Kidney glomerular epithelial cell (primary cell): ENCODE measurements around the gene UTP25.
"Not testable (repeated sequence)": the region's sequence is repeated elsewhere in the genome, so short reads cannot be mapped to it uniquely, and the experiment has no call there.

ENCODE experiments used
- DNase-seq: peaks from one replicate; lab custom pipeline; 2025; lab: John Stamatoyannopoulos, UW

UTP25 gene

GRCh38 chr1:209895709-209896108 lies 67.9 kb downstream of the UTP25 start:
- DNase-seq: peak; percentile 93

GRCh38 chr1:209896346-209896745 lies 68.6 kb downstream of the UTP25 start:
- DNase-seq: no peak

DNA sequence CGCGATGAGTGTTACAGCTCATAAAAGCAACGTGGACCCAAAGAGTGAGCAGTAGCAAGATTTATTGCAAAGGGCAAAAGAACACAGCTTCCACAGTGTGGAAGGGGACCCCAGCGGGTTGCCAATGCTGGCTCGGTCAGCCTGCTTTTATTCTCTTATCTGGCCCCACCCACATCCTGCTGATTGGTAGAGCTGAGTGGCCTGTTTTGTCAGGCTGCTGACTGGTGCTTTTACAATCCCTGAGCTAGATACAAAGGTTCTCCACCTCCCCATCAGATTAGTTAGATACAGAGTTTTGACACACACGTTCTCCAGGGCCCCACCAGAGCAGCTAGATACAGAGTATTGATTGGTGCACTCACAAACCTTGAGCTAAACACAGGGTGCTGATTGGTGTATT lies 70.5 kb downstream of the UTP25 start:
- not testable (repeated sequence) for DNase-seq

DNA sequence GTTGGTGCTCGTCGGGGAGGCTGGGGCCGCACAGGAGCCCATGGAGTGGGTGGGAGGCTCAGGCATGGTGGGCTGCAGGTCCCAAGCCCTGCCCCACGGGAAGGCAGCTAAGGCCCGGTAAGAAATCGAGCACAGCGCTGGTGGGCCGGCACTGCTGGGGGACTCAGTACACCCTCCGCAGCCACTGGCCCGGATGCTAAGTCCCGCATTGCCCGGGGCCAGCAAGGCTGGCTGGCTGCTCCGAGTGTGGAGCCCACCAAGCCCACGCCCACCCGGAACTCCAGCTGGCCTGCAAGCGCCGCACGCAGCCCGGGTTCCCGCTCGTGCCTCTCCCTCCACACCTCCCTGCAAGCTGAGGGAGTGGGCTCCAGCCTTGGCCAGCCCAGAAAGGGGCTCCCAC lies 71.1 kb downstream of the UTP25 start:
- DNase-seq: not testable (repeated sequence)

GRCh38 chr1:209899948-209900347 lies 72.2 kb downstream of the UTP25 start:
- DNase-seq: no peak

GRCh38 chr1:209900734-209901133 lies 73.0 kb downstream of the UTP25 start:
- peak; percentile 48 for DNase-seq

GRCh38 chr1:209901211-209901610 lies 73.4 kb downstream of the UTP25 start:
- no peak for DNase-seq

DNA sequence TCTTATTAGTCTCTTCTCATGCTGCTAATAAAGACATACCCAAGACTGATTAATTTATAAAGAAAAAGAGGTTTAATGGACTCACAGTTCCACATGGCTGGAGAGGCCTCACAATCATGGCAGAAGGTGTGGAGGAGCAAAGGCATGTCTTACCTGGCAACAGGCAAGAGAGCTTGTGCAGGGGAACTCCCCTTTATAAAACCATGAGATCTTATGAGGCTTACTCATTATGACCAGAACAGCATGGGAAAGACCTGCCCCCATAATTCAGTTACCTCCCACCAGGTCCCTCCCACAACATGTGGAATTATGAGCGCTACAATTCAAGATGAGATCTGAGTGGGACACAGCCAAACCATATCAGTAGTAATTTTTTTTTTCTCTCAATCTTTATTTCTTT lies 77.0 kb downstream of the UTP25 start:
- DNase-seq: not testable (repeated sequence)
